ENCODE results near the gene TACR1.
A peak's percentile ranks its signal among the peaks of the same experiment; 100 is the strongest.
"Not testable (repeated sequence)": the region's sequence is repeated elsewhere in the genome, so short reads cannot be mapped to it uniquely, and the experiment has no call there.

Gene TACR1

GRCh38 chr2:75194184-75194868 lies 5.0 kb downstream of the TACR1 start:
- no peak for DNase-seq

GRCh38 chr2:75192496-75192895 lies 6.8 kb downstream of the TACR1 start:
- no peak for DNase-seq

- DNase-seq = no peak
Measured at GRCh38 chr2:75190271-75190990, 8.9 kb downstream of the TACR1 start.

GRCh38 chr2:75186821-75187220 lies 12.5 kb downstream of the TACR1 start:
- no peak for DNase-seq

- no peak for DNase-seq
Measured at GRCh38 chr2:75182606-75183005, 16.7 kb downstream of the TACR1 start.

GRCh38 chr2:75180476-75180875 lies 18.8 kb downstream of the TACR1 start:
- DNase-seq = no peak

GRCh38 chr2:75177427-75177826 lies 21.9 kb downstream of the TACR1 start:
- DNase-seq = no peak

- DNase-seq = no peak
Measured at GRCh38 chr2:75175456-75175855, 23.9 kb downstream of the TACR1 start.

GRCh38 chr2:75174981-75175380 lies 24.3 kb downstream of the TACR1 start:
- DNase-seq = no peak

- DNase-seq = no peak
Measured at GRCh38 chr2:75174519-75174918, 24.8 kb downstream of the TACR1 start.

- DNase-seq = no peak
Measured at GRCh38 chr2:75173740-75174139, 25.6 kb downstream of the TACR1 start.

- not testable (repeated sequence) for DNase-seq
Measured at GRCh38 chr2:75171423-75171822, 27.9 kb downstream of the TACR1 start.

GRCh38 chr2:75170889-75171288 lies 28.4 kb downstream of the TACR1 start:
- DNase-seq = no peak

GRCh38 chr2:75168186-75168585 lies 31.1 kb downstream of the TACR1 start:
- no peak for DNase-seq

GRCh38 chr2:75166491-75166890 lies 32.8 kb downstream of the TACR1 start:
- DNase-seq = no peak

GRCh38 chr2:75162897-75163296 lies 36.4 kb downstream of the TACR1 start:
- DNase-seq = no peak

- no peak for DNase-seq
Measured at GRCh38 chr2:75162259-75162658, 37.1 kb downstream of the TACR1 start.

GRCh38 chr2:75157435-75157834 lies 41.9 kb downstream of the TACR1 start:
- no peak for DNase-seq

- DNase-seq = no peak
Measured at GRCh38 chr2:75155115-75155514, 44.2 kb downstream of the TACR1 start.

- no peak for DNase-seq
Measured at GRCh38 chr2:75153221-75153620, 46.1 kb downstream of the TACR1 start.

GRCh38 chr2:75152243-75152642 lies 47.1 kb downstream of the TACR1 start:
- DNase-seq = peak; percentile 3

GRCh38 chr2:75147884-75148283 lies 51.4 kb downstream of the TACR1 start:
- DNase-seq = not testable (repeated sequence)

- no peak for DNase-seq
Measured at GRCh38 chr2:75146606-75147332, 52.6 kb downstream of the TACR1 start.

- DNase-seq = not testable (repeated sequence)
Measured at GRCh38 chr2:75146221-75146605, 53.1 kb downstream of the TACR1 start.
